Epithelial cell of esophagus (primary cell): ENCODE results near the gene AP3S1.

ENCODE experiments used
- DNase-seq: peaks from one replicate; pipeline ENCODE4 v3.0.0; 2010; ENCODE audit warnings: low read depth
- H3K4me3 ChIP-seq: 2 replicates; pipeline ENCODE4 v1.5.1; 2011; ENCODE audit warnings: mild to moderate bottlenecking, low read length, control low read depth
- CTCF ChIP-seq: IDR thresholded peaks from 2 replicates; pipeline ENCODE4 v1.5.1; 2011; ENCODE audit warnings: low read depth, mild to moderate bottlenecking, low read length, control low read depth, inconsistent platforms; ENCODE audit not compliant: insufficient read depth; ENCODE audit errors: missing control alignments

The AP3S1 gene

GRCh38 chr5:115962565-115963402 is 121.0 kb downstream of the AP3S1 start:
- TF ChIP-seq CTCF, result no peak
- peak overlapping the region; percentile 7 for H3K4me3 ChIP-seq
- no peak for DNase-seq

GRCh38 chr5:115963566-115963965 is 121.8 kb downstream of the AP3S1 start:
- TF ChIP-seq CTCF, result no peak
- DNase-seq, result no peak
- H3K4me3 ChIP-seq, result no peak overlapping the region
